ENCODE results near the gene ADAM19. TPM values are rescaled to one million over a fixed set of nuclear protein-coding genes. Genes with fewer than 3 reads are reported as not detected.

The ADAM19 gene
- total and polyA plus RNA-seq, 9 donors, result 1.6 to 11.6 (median 3.0) TPM

- no peaks in the 10 kb centered on the region for H3K9me3 ChIP-seq
- H3K27ac ChIP-seq, result no peak overlapping the region
- H3K27me3 ChIP-seq, result no peaks in the 10 kb centered on the region
- 91 to 93% (median 92%) methylated on average over 5 of the region's 5 CpGs for WGBS, 3 donors
- no peak overlapping the region for H3K4me3 ChIP-seq
- no peaks in the 10 kb centered on the region for H3K4me1 ChIP-seq (ENCODE audit: insufficient read depth)
- no peaks in the 10 kb centered on the region for H3K36me3 ChIP-seq
- no peak for DNase-seq
- intact Hi-C loops (cut with DNase I), result no loop called here
- no peak for TF ChIP-seq POLR2A (IDR thresholded peaks at IDR 0.05)
- TF ChIP-seq EP300 (IDR thresholded peaks at IDR 0.05), result no peak
- no peak for TF ChIP-seq CTCF (IDR thresholded peaks at IDR 0.05)
Observed at GRCh38 chr5:157494178-157494832, 81.3 kb downstream of the ADAM19 start.

- H3K9me3 ChIP-seq, result no peaks in the 10 kb centered on the region
- no peaks in the 10 kb centered on the region for H3K36me3 ChIP-seq
- H3K27ac ChIP-seq, result no peak overlapping the region
- no peak for DNase-seq
- no peak overlapping the region for H3K4me3 ChIP-seq
- intact Hi-C loops (cut with DNase I), result no loop called here
- H3K4me1 ChIP-seq (ENCODE audit: insufficient read depth), result no peaks in the 10 kb centered on the region
- WGBS, 3 donors, result 94 to 95% (median 94%) methylated on average over 9 of the region's 9 CpGs
- no peak for TF ChIP-seq CTCF (IDR thresholded peaks at IDR 0.05)
- H3K27me3 ChIP-seq, result no peaks in the 10 kb centered on the region
Observed at GRCh38 chr5:157492886-157493285, 82.7 kb downstream of the ADAM19 start.

GRCh38 chr5:157491471-157491995 lies 84.0 kb downstream of the ADAM19 start:
- no peaks in the 10 kb centered on the region for H3K9me3 ChIP-seq
- H3K27me3 ChIP-seq, result no peaks in the 10 kb centered on the region
- no peak for TF ChIP-seq POLR2A (IDR thresholded peaks at IDR 0.05)
- TF ChIP-seq CTCF (IDR thresholded peaks at IDR 0.05), result no peak
- TF ChIP-seq EP300 (IDR thresholded peaks at IDR 0.05), result no peak
- no peaks in the 10 kb centered on the region for H3K36me3 ChIP-seq
- intact Hi-C loops (cut with DNase I), result no loop called here
- 88 to 95% (median 90%) methylated on average over 11 of the region's 11 CpGs for WGBS, 3 donors
- H3K27ac ChIP-seq, result no peak overlapping the region
- H3K4me1 ChIP-seq (ENCODE audit: insufficient read depth), result no peaks in the 10 kb centered on the region
- H3K4me3 ChIP-seq, result no peak overlapping the region
- no peak for DNase-seq

GRCh38 chr5:157487358-157487757 lies 88.2 kb downstream of the ADAM19 start:
- no peaks in the 10 kb centered on the region for H3K27me3 ChIP-seq
- no peak for DNase-seq
- H3K9me3 ChIP-seq, result no peaks in the 10 kb centered on the region
- no peak overlapping the region for H3K27ac ChIP-seq
- 82 to 100% (median 89%) methylated on average over 3 of the region's 3 CpGs for WGBS, 3 donors
- H3K4me1 ChIP-seq (ENCODE audit: insufficient read depth), result no peaks in the 10 kb centered on the region
- intact Hi-C loops (cut with DNase I), result no loop called here
- H3K36me3 ChIP-seq, result no peaks in the 10 kb centered on the region
- no peak overlapping the region for H3K4me3 ChIP-seq
- no peak for TF ChIP-seq POLR2A (IDR thresholded peaks at IDR 0.05)
- TF ChIP-seq EP300 (IDR thresholded peaks at IDR 0.05), result no peak
- TF ChIP-seq CTCF (IDR thresholded peaks at IDR 0.05), result no peak

All from ovary (tissue), 9 donors.